HFFc6 (cell line): ENCODE data around the gene WBP2NL. TPM values are rescaled to one million over a fixed set of nuclear protein-coding genes. Genes with fewer than 3 reads are reported as not detected.

Experiments used
- DNase-seq: peaks from one replicate; pipeline ENCODE4 v3.0.0-alpha.2; 2018
- H3K27ac Mint-ChIP-seq: 2 replicates; pipeline ENCODE4 v1.8.0; 2020; ENCODE audit warnings: mild to moderate bottlenecking, mixed read lengths
- H3K27me3 Mint-ChIP-seq: 2 replicates; pipeline ENCODE4 v1.8.0; 2021; ENCODE audit warnings: mild to moderate bottlenecking, moderate library complexity, mixed read lengths; ENCODE audit not compliant: insufficient read depth
- H3K36me3 Mint-ChIP-seq: 2 replicates; pipeline ENCODE4 v1.8.0; 2021; ENCODE audit warnings: low read depth, mixed read lengths
- H3K4me1 Mint-ChIP-seq: 2 replicates; pipeline ENCODE4 v1.8.0; 2020; ENCODE audit warnings: low read depth, mixed read lengths
- H3K4me3 Mint-ChIP-seq: 2 replicates; pipeline ENCODE4 v1.8.0; 2020; ENCODE audit warnings: mild to moderate bottlenecking, moderate library complexity, mixed read lengths
- H3K9me3 Mint-ChIP-seq: 2 replicates; pipeline ENCODE4 v1.8.0; 2020; ENCODE audit warnings: mild to moderate bottlenecking, mixed read lengths
- CTCF ChIP-seq: fragments of 200-600 bp; sonication (generic); IDR thresholded peaks from 2 replicates; pipeline ENCODE4 v1.5.0; 2021; ENCODE audit warnings: antibody characterized with exemption, mild to moderate bottlenecking
- total RNA-seq, 6 experiments: library from RNA; stranded (reverse); fragmentation: NEBNext Ultra II Directional; extraction: Animal tissue kit (Norgen Biotek cat#: 25700); gene quantifications; 2 replicates in 1 of 6; 3 replicates in 5 of 6; pipeline ENCODE4 v1.2.3, GENCODE V29; 2021

WBP2NL gene
- total RNA-seq, 6 experiments from 2014 or later = not detected

GRCh38 chr22:42021571-42021970 lies 23.0 kb downstream of the WBP2NL start:
- TF ChIP-seq CTCF = no peak
- Mint-ChIP-seq H3K4me3 (no peak overlapping the region), H3K4me1 (no peaks in the 10 kb centered on the region), H3K27ac (no peak overlapping the region), H3K36me3 (no peaks in the 10 kb centered on the region), H3K27me3 (peaks cover 34% of the 10 kb centered on the region), H3K9me3 (no peaks in the 10 kb centered on the region)
- no peak for DNase-seq

DNA sequence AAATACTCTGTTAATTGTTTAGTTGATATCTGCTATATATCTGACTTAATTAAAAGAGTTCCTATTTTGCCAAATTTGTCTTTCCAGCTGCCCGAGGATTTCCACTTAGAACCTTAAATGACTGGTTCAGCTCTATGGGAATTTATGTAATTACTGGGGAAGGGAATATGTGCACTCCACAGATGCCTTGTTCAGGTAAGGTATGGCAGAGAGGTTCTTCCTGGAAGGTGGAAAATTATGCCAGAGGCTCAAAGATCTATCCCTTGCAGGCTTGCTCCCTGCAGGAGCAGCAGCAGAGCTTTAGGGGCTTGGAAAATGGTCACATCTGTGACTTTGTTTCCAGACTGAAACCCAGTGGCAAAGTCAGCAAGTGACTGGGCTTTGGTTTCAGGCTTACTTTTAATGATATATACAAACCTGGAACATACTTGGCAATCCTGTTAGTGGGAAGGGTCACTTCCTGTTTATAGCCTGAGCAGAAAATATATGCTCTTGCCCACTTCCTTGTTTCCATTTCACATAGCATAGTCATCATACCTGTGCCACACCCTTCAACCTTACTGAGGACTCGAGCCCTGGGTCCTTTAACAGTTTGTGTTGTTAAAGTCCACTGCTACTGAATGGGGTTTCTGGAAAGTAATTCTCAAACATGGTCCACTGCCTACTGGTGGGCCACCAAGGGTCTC lies 23.7 kb downstream of the WBP2NL start:
- Mint-ChIP-seq H3K4me1 (no peaks in the 10 kb centered on the region), H3K27ac (no peak overlapping the region), H3K27me3 (peaks cover 26% of the 10 kb centered on the region), H3K4me3 (no peak overlapping the region), H3K36me3 (no peaks in the 10 kb centered on the region), H3K9me3 (no peaks in the 10 kb centered on the region)
- no peak for DNase-seq
- no peak for TF ChIP-seq CTCF

DNA sequence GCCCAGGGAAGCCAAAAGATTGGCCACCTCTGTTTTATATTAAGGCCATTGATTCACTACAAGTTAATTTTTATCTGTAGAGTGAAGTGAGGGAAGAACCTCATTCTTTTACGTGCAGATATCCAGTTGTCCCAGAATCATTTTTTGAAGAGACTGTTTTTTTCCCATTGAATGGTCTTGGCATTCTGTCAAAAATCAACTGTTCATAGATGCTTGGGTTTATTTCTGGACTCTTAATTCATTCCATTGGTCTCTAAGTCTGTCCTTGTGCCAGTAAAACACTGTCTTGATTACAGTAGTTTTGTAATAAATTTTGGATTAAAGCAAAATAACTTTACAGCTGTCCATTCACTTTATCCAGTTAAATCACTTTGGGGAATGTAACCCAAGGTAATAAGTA lies 26.8 kb downstream of the WBP2NL start:
- no peak overlapping the region for H3K27ac Mint-ChIP-seq

DNA sequence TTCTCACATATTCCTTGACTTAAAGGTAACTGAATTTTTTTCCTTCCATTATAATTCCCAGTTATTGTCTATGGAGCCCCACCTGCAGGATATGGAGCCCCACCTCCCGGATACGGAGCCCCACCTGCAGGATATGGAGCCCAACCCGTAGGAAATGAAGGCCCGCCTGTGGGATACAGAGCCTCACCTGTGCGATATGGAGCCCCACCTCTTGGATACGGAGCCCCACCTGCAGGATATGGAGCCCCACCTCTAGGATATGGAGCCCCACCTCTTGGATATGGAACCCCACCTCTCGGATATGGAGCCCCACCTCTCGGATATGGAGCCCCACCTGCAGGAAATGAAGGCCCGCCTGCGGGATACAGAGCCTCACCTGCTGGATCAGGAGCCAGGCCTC lies 28.1 kb downstream of the WBP2NL start:
- no peak for DNase-seq
- Mint-ChIP-seq H3K27ac (no peak overlapping the region), H3K4me3 (no peak overlapping the region), H3K27me3 (peaks cover 2% of the 10 kb centered on the region), H3K4me1 (peaks cover 14% of the 10 kb centered on the region), H3K36me3 (no peaks in the 10 kb centered on the region), H3K9me3 (no peaks in the 10 kb centered on the region)
- no peak for TF ChIP-seq CTCF

More for the DNA sequence above, 26.8 kb downstream of the WBP2NL start:
- Mint-ChIP-seq H3K4me1 (peaks cover 2% of the 10 kb centered on the region), H3K27me3 (peaks cover 3% of the 10 kb centered on the region), H3K4me3 (no peak overlapping the region), H3K36me3 (no peaks in the 10 kb centered on the region), H3K9me3 (no peaks in the 10 kb centered on the region)
- no peak for DNase-seq
- TF ChIP-seq CTCF = no peak

DNA sequence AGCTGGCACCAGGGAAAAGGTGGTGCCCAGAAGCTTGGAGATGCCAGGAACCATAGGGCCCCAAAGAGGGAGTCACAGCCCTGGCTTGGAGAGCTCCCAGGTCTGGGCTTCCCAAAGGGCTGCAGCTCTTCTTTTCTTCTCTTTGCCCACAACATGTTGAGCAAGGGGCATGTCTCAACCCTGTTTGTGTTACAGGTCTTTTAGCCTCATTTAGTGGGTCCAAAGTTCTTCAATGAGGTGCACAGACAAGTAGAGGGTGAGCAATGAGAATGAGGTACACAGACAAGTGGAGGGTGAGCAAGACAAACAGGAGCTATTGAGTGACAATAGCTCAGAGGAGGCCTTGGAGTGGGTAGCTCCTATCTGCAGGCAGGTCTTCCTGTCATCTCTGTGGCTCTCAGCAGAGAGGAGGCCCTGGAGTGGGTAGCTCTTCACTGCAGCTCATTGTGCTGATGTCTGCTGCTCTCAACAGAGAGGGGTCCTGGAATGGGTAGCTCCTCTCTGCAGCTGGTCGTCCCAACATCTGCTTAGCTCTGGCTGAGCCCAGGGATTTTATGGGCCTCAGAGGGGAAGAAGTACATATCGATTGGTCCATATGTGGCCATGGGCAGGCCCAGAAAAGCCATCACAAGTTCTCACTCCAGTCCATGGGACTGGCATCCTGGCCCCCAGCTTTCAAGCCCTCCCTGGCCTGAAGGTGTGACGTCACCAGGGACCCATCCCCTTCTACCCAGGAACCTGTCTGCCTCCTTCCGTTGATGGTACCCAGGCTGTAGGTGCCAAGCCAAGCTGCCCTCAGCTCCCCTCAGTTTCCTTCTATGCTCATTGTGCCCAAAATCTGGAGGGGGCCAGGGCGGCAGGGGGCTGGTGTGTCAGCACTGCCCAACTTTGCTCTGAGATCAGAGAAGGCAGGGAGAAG lies 34.9 kb downstream of the WBP2NL start:
- Mint-ChIP-seq H3K36me3 (no peaks in the 10 kb centered on the region), H3K27me3 (peaks cover 8% of the 10 kb centered on the region), H3K4me1 (peaks cover 14% of the 10 kb centered on the region), H3K27ac (no peak overlapping the region), H3K9me3 (peaks cover 8% of the 10 kb centered on the region; the same call in 1 of the 2 replicates), H3K4me3 (no peak overlapping the region)
- no peak for DNase-seq
- TF ChIP-seq CTCF = no peak
